Transverse colon (tissue), 3 donors: ENCODE results near the gene FAM111A.

Experiments
- CTCF ChIP-seq, 5 experiments: fragments of 200-600 bp in 3 of 5; fragments of 450-650 bp in 2 of 5; sonication (generic) in 3 of 5; IDR thresholded peaks; 1 replicate in 2 of 5; 2 replicates in 3 of 5; pipeline ENCODE4 v1.5.1; 2016 to 2017; ENCODE audit warnings: antibody characterized with exemption in 5 of 5, inconsistent platforms in 3 of 5, mild to moderate bottlenecking in 2 of 5, moderate library complexity in 1 of 5
- EP300 ChIP-seq: sonication (generic); formaldehyde crosslinking; IDR thresholded peaks from one replicate; pipeline ENCODE4 v1.6.1; 2017; ENCODE audit warnings: antibody characterized with exemption, low read depth
- POLR2A ChIP-seq: fragments of 450-650 bp; IDR thresholded peaks from one replicate; pipeline ENCODE4 v1.6.1; 2016; ENCODE audit warnings: antibody characterized with exemption, mild to moderate bottlenecking, moderate library complexity

DNA sequence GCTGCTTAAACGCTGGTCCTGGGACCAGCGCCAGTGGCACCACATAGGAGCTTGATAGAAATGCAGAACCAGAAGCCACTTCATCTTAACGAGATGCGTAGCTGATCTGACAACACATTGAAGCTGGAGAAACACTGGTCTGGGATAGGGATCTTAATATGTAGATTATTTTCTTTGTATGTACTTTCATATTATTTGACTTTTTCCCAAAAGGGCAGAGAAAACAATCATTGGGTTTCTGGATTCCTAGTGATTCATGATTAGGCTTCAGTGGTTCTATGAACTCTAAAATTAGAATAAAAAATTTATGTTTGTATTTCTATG is 57.7 kb downstream of the FAM111A start:
- TF ChIP-seq CTCF (IDR thresholded peaks at IDR 0.05) (no peak), POLR2A (no peak), EP300 (no peak)
